HUDEP-2 (cell line): Measurements from ENCODE around the gene ADAMTS20.

Experiments used
- DNase-seq, 76 experiments: peaks; one replicate each; lab custom pipeline; 2025; ENCODE audit not compliant: unreplicated experiment in 76 of 76; lab: John Stamatoyannopoulos, UW

ADAMTS20 gene

GRCh38 chr12:43493261-43493797 lies 58.7 kb downstream of the ADAMTS20 start:
- no peak for DNase-seq

DNA sequence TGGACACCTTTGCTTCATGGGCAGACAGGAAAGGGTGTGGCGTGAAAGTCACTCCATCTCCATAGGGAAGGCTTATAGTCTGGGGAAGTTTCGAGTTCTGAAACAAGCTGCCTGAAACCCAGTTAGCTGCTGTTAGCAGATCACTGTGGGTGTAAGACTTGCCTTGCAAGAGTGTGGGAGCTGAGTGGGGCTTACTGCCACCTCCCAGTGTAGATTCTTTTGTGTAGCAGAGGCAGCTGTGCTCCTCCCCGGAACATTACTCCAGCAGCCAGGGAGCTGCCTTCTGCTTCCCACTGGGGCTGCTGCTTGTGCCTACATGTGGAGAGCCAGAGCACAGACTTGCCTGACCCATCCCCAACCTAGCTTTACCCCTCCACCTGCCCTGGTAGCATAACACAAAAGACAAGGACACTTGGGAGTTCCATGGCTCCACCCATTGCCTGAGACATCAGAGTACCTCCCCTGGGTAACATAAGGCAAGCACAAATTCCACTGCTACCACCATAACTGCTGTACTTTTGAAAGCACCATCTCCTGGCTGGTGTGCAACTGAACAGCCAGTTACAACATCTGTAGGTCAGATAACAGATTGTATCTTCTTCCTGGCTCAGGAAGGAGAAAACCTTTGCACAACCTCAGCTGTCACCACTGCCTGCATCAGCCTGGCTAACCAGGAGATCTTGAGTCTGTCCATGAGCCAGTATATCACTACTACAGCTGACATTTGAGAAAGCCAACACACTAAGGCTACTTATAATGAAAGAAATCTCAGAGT lies 69.5 kb downstream of the ADAMTS20 start:
- DNase-seq = no peak

- DNase-seq = no peak
These were observed 71.4 kb downstream of the ADAMTS20 start for GRCh38 chr12:43480591-43480990.

DNA sequence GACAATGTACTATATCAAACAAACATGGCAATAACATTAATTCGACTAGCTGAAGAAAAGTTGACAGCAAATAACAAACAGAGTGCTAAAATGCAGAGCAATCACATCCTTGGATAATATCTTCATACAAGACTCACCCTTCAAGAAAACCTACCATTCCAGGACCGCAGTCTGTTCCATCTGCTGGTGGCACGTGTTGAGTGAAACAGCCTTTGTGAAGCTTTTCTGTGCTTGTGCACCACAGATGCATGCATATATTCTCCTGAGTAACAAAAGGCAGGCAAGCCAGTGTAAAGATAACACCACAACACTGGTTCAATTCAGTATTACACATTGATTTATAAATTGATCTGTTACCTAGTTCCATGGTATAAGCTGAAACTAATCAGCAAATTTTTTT lies 89.3 kb downstream of the ADAMTS20 start:
- no peak for DNase-seq

- no peak for DNase-seq
These were observed 89.9 kb downstream of the ADAMTS20 start for GRCh38 chr12:43462080-43462479.

GRCh38 chr12:43459285-43459684 lies 92.7 kb downstream of the ADAMTS20 start:
- no peak for DNase-seq

- DNase-seq = no peak
These were observed 98.2 kb downstream of the ADAMTS20 start for GRCh38 chr12:43453761-43454160.

DNA sequence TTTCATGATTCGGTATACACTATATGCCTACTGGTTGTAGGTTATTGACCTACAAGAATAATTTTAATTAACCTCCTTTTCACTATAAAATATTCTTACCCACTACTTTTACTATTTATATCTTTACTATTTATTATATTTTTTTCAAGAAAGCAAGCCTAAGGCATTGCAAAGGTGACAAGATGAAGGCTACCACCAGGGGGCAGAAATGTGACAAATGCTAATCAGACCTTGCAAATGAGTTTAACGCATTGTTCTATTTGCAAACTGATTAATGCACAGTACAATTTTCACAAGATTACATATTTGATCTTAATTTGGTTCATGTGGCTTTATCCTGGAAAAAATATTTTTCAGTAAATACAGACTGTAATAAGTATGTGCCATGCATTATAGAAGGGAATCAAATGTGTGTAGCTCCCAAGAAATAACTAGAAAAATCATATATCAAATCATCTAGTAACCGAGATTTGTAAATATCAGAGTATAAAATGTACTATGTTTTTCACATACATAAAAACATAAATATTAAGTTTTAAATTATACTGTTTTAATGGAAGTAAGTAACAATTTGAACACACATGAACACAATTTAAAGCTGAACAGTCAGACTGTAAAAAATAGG lies 107.0 kb downstream of the ADAMTS20 start:
- peak in 43 of 76 experiments; percentile 1 to 59 (median 21) for DNase-seq

DNA sequence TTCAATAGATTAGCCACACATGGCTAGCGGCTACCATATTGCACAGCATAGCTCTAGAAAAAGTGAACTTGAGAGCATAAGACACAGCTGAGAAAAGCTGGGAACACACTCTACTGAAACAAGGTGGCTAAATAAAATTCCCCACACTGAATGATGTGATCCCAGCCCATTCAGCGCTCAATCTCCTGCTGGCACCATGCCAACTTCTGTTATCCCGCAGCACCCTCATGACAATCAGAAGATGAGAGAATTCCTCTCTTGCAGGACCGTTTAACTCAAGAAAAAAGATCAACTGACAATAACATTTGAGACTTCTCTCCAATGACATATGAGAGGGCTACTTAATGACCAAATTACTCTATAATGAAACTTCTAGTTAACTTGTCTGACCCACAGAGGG lies 115.4 kb downstream of the ADAMTS20 start:
- no peak for DNase-seq

GRCh38 chr12:43434614-43435013 lies 117.4 kb downstream of the ADAMTS20 start:
- DNase-seq = no peak

DNA sequence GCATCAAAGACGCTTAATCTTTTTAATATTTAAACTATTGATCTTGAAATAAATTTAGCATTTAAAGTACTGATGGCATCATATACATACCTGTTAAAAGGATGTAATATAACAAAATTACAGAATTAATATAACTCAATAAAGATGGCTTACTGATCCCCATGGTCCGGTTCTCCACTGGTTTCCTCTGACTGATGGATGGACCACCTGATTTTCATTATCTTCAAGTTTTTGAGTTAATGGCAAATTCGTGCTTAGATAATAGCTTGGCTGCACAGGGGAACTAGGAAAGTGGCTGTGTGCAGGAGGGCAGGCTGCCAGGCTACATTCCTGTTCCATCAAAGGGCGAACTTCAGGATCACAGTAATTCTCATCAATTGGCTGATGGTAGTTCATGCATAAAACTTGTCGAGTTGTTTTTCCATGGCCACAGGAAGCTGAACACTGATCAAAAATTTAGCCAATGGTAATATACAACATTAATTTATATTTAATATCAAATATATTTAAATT lies 123.9 kb downstream of the ADAMTS20 start:
- DNase-seq = no peak

DNA sequence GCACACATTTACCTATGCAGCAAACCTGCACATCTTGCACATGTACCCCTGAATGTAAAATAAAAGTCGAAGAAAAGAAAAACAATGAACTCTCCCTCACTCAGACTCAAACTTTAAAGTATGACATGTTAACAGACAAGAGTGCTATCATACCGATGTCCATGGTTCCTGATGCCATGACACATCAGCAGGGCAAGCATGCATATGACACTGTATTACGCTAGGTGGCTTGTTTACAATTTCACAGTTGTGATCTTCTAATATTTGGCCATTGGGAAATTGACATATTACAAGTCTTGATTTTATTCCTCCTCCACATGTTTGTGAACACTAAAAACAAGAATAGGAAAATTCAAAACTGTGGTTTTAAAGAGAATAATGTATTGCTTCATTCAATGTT lies 126.6 kb downstream of the ADAMTS20 start:
- no peak for DNase-seq

DNA sequence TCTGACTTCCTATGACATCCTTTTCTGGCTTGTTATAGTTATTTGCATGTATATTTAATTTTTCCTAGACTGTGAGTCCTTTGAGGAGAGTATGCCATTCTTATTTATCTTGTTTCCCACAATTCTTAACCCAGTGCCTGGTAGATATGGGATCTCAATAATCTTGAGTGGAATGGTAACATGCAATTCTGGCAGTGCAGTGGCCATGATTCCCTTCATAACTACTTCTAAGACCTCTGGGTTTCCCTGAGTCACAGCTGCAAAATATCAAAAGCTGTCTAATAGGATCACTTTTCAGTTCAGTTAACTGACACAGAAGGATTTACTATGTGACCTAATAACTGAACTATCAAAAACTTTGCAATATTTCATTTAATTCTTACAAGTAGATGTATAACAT lies 135.0 kb downstream of the ADAMTS20 start:
- DNase-seq = no peak

GRCh38 chr12:43407816-43408645 lies 144.0 kb downstream of the ADAMTS20 start:
- DNase-seq = no peak

DNA sequence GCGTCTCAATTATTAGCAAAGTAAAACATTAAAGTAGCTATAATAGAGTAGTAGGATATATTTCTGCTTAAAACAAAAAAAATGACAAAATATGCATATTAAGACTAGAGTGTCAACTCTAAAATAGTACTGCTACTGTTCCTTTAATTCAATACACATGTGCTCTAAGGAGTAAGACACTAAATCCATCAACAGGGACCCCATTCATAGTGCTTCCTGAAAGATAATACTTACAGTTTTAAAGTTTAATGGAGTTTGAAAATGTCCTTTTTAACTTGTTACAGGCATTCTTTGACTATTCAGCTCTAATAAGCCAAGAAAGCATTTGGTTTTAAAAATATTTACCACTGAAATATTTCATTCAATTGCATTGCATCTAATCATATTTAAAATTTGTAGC lies 145.2 kb downstream of the ADAMTS20 start:
- no peak for DNase-seq

DNA sequence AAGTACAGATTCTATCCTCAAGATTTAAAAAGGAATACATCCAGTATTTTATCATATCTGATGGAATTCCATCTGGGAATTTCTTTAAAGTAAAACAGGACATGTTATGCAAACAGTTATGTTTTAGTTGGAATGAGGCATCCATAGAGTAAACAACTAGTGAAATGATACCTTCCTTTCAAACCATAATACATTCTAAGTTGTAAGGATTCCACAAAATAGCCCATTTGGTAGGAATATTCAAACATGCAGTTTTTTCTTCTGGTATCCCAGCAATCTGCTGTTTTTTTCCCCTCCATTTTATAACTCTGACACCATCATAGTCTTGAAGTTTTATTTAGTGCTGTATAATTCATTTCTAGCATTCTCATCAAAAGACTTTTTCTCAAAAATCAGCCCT lies 149.6 kb downstream of the ADAMTS20 start:
- no peak for DNase-seq

GRCh38 chr12:43401096-43401495 lies 150.9 kb downstream of the ADAMTS20 start:
- DNase-seq = no peak

- DNase-seq = no peak
These were observed 155.3 kb downstream of the ADAMTS20 start for GRCh38 chr12:43396671-43397070.

- DNase-seq = no peak
These were observed 159.9 kb downstream of the ADAMTS20 start for GRCh38 chr12:43392116-43392515.

DNA sequence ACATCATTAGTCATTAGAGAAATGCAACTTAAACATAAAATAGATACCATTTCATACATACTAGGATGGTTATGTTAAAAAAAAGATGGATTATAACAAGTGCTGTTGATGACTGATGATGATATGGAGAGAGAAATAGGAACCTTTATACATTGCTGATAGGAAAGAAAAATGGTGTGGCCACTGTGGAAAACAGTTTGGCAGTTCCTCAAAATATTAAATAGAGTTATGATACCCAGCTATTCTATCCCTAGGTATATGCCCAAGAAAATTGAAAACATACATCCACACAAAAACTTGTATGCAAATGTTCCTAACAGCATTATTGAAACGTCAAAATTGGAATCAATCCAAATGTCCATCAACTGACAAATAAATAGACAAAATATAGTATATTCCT lies 170.1 kb downstream of the ADAMTS20 start:
- DNase-seq = no peak

- DNase-seq = no peak
These were observed 173.6 kb downstream of the ADAMTS20 start for GRCh38 chr12:43378448-43378847.
